ENCODE measurements around the gene DCN.

DCN gene

DNA sequence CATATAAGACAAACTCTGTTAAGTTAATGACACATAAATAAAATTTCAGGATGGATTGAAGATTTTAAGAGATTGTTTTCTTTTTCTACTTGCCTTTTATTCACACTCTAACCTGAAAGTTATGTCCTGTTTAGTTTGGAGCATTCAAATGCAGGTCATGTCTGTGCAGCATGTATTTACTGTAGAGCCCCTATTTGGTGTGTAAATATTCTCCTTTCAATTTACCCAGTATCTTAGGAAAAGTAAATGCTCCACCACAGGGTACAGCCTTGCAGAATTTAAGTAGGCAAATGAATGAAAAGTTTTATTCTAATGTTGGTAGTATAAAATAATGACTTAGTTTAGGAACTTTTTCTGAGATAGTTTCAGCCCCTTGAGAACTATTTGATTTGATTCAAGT is 6.2 kb upstream of the DCN start:
- TF ChIP-seq ZFX (IDR thresholded peaks at IDR 0.05) (no peak), CTCF (conservative IDR thresholded peaks at IDR 0.05) (no peak)
- H3K27ac ChIP-seq: no peak overlapping the region

DNA sequence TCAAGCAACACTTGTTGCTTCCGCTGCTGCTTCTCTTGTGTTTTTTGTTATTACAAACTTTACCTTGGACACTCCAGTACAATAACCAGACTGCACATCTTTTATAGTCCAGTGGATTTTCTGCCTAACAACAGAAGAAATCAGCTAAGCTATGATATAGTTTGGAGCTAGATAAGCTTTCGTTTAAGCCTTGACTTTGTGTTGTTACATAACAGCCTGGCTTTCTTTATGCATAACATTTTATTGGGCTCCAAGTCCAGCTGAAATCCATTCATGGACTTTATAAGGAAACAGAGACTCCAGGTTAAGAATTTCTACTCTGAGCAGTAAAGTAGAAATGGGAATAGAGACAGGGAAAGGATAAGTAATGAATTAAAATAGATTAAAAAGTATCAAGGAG is 3.5 kb upstream of the DCN start:
- H3K27ac ChIP-seq: no peak overlapping the region
- TF ChIP-seq ZFX (IDR thresholded peaks at IDR 0.05) (no peak), CTCF (conservative IDR thresholded peaks at IDR 0.05) (no peak)

GRCh38 chr12:91185421-91185820 is 2.8 kb upstream of the DCN start:
- no peak for TF ChIP-seq CTCF (conservative IDR thresholded peaks at IDR 0.05)
- no peak for TF ChIP-seq ZFX (IDR thresholded peaks at IDR 0.05)
- no peak overlapping the region for H3K27ac ChIP-seq

- TF ChIP-seq ZFX (IDR thresholded peaks at IDR 0.05) (no peak), CTCF (conservative IDR thresholded peaks at IDR 0.05) (no peak)
Measured at GRCh38 chr12:91183551-91183950, 934 bp upstream of the DCN start.

DNA sequence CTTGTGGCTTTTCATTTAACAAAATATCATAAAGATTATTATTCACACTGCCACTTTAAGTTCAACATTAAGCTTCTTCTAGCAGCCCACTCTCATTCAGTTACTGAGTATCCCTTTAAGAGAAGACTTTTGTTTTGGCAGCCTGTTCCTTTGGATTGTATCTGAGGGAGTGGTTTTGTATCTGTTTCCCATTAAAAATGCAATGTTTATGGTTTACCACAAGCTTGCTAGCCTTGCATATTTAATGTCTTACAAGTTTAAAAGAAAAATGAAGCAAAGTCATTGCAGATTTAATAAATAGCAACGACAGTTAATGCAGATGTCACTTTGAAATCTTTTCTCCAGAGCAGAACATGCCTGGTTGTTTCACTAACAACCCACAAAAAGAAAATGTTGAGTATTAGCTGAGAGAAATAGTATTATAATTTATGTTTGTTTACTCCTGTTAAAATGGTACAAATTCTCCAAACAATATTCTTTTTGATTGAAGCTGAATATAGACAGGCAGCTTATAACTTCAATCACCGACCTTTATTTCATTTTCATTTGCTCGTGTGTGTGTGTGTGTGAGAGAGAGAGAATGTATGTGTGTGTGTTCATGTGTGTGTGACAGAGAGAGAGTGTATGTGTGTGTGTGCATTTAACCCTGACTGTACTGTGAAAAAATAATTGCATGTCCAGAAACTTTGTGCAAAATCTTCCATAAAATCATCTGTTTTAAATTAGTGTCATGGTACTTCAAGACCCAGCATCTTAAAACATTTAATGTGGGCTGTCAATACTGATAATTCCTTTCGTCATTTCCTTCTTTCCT is 1.8 kb downstream of the DCN start:
- TF ChIP-seq ZFX (IDR thresholded peaks at IDR 0.05) (no peak), CTCF (conservative IDR thresholded peaks at IDR 0.05) (no peak)
- H3K27ac ChIP-seq: no peak overlapping the region

More at GRCh38 chr12:91183551-91183950, 934 bp upstream of the DCN start:
- H3K27ac ChIP-seq: no peak overlapping the region

GRCh38 chr12:91179966-91180561 is 2.6 kb downstream of the DCN start:
- H3K27ac ChIP-seq: no peak overlapping the region
- TF ChIP-seq ZFX (IDR thresholded peaks at IDR 0.05) (no peak), CTCF (conservative IDR thresholded peaks at IDR 0.05) (no peak)

GRCh38 chr12:91179315-91179714 is 3.3 kb downstream of the DCN start:
- no peak overlapping the region for H3K27ac ChIP-seq
- TF ChIP-seq CTCF (conservative IDR thresholded peaks at IDR 0.05) (no peak), ZFX (IDR thresholded peaks at IDR 0.05) (no peak)
